Suprapubic skin (tissue), 4 donors: ENCODE results near the gene BORCS5. TPM values are rescaled to one million over a fixed set of nuclear protein-coding genes. Genes with fewer than 3 reads are reported as not detected.

ENCODE experiments used
- DNase-seq, 2 donors: peaks; one replicate each; pipeline ENCODE4 v3.0.0-alpha.2; 2019; ENCODE audit warnings: low spot score in 2 of 2
- H3K27ac ChIP-seq: fragments of 200-600 bp; sonication (generic); one replicate; pipeline ENCODE4 v1.5.1; 2019
- H3K27me3 ChIP-seq: fragments of 200-600 bp; sonication (generic); one replicate; pipeline ENCODE4 v1.5.1; 2019
- H3K36me3 ChIP-seq: fragments of 200-600 bp; sonication (generic); one replicate; pipeline ENCODE4 v1.5.1; 2019
- H3K4me1 ChIP-seq: fragments of 200-600 bp; sonication (generic); one replicate; pipeline ENCODE4 v1.5.1; 2019
- H3K4me3 ChIP-seq: fragments of 200-600 bp; sonication (generic); one replicate; pipeline ENCODE4 v1.5.1; 2019; ENCODE audit warnings: mild to moderate bottlenecking
- H3K9me3 ChIP-seq: fragments of 200-600 bp; sonication (generic); one replicate; pipeline ENCODE4 v1.5.1; 2019
- EP300 ChIP-seq: sonication (generic); formaldehyde crosslinking; IDR thresholded peaks from one replicate; pipeline ENCODE4 v1.6.1; 2017; ENCODE audit warnings: antibody characterized with exemption
- POLR2A ChIP-seq, 2 donors: fragments of 450-650 bp; IDR thresholded peaks; one replicate each; pipeline ENCODE4 v1.6.1; 2017; ENCODE audit warnings: antibody characterized with exemption in 2 of 2, mild to moderate bottlenecking in 2 of 2, moderate library complexity in 2 of 2
- POLR2AphosphoS5 ChIP-seq, 3 donors: sonication (generic); formaldehyde crosslinking; IDR thresholded peaks; one replicate each; pipeline ENCODE4 v1.6.1; 2017; ENCODE audit warnings: antibody characterized with exemption in 3 of 3
- WGBS: methylation state at CpG from one replicate; pipeline ENCODE4 v1.1.5; 2018; 5-methylcytosine and 5-hydroxymethylcytosine counted together
- total RNA-seq, 4 donors: library from RNA; depleted of rRNA; stranded (reverse); fragments of >200 nt; gene quantifications; one replicate each; pipeline ENCODE4 v1.1.0, GENCODE V29; 2016
- TF ChIP-seq, protein P1 (sequence below), 2 donors: fragments of 200-600 bp in 1 of 2; fragments of 450-650 bp in 1 of 2; sonication (generic) in 1 of 2; IDR thresholded peaks; one replicate each; pipeline ENCODE4 v1.5.1; 2016 to 2019; ENCODE audit warnings: antibody characterized with exemption in 2 of 2, mild to moderate bottlenecking in 1 of 2, moderate library complexity in 1 of 2

BORCS5 gene
- total RNA-seq, 4 donors from 2014 or later, result 11.3 to 51.6 (median 21.0) TPM

DNA sequence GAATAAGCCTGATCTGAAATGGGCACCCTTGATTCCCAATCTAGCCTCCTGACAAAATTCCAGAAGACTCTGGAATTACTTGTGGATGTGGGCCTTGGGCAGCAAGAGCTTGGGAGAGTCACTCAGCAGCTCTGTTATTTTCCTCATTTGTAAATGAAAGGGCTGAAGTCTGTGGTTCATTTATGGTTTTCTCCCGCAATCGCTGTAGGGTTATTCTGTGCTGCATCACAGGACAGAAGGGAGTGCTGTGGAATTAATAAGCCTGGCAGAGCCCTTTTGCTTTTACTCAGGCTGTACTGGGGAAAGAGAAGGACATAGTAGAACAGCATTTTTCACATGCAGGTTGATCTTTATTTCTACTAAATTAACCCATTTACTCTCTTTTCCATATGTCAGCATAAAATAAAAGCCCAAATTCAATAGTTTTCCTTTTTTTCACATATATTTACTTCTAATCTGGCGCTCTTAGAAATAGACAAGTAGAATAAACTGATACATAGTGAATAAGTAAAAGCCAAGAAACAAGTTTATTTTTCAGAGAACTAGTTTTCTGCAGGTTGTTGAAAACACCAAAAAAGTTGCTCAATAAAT, 156.6 kb downstream of the BORCS5 start:
- Histone ChIP-seq H3K9me3 (no peaks in the 10 kb centered on the region), H3K4me3 (no peak overlapping the region), H3K4me1 (peaks cover 10% of the 10 kb centered on the region), H3K27me3 (no peaks in the 10 kb centered on the region), H3K36me3 (no peaks in the 10 kb centered on the region), H3K27ac (no peak overlapping the region)
- DNase-seq, result no peak
- 93% methylated on average over 3 of the region's 3 CpGs for WGBS
- no peak for TF ChIP-seq POLR2AphosphoS5 (IDR thresholded peaks at IDR 0.05)
- TF ChIP-seq POLR2A (IDR thresholded peaks at IDR 0.05), result no peak
- TF ChIP-seq, protein P1, sequence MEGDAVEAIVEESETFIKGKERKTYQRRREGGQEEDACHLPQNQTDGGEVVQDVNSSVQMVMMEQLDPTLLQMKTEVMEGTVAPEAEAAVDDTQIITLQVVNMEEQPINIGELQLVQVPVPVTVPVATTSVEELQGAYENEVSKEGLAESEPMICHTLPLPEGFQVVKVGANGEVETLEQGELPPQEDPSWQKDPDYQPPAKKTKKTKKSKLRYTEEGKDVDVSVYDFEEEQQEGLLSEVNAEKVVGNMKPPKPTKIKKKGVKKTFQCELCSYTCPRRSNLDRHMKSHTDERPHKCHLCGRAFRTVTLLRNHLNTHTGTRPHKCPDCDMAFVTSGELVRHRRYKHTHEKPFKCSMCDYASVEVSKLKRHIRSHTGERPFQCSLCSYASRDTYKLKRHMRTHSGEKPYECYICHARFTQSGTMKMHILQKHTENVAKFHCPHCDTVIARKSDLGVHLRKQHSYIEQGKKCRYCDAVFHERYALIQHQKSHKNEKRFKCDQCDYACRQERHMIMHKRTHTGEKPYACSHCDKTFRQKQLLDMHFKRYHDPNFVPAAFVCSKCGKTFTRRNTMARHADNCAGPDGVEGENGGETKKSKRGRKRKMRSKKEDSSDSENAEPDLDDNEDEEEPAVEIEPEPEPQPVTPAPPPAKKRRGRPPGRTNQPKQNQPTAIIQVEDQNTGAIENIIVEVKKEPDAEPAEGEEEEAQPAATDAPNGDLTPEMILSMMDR (IDR thresholded peaks at IDR 0.05), result no peak
- TF ChIP-seq EP300, result no peak

DNA sequence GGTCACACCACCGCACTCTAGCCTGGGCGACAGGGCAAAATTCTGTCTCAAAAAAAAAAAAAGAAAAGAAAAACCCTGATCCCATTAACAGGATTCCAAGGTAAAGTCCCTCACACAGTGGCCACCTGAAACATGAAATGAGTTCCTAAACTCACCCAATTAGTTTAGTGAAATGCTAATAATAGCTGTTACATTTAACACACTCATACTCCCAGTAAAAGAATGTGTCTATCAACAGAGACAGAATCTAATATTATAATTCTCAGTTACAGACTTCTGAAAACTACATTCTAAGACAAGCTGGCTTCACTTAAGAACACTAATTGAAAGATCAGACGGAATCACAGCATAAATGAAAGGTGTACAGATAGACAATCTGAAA, 161.6 kb downstream of the BORCS5 start:
- Histone ChIP-seq H3K27ac (no peak overlapping the region), H3K4me3 (no peak overlapping the region), H3K9me3 (no peaks in the 10 kb centered on the region), H3K27me3 (no peaks in the 10 kb centered on the region), H3K4me1 (no peaks in the 10 kb centered on the region), H3K36me3 (peaks cover 12% of the 10 kb centered on the region)
- WGBS, result 98% methylated on average over 3 of the region's 3 CpGs
- TF ChIP-seq, protein P1 (IDR thresholded peaks at IDR 0.05), result no peak
- DNase-seq, result no peak

DNA sequence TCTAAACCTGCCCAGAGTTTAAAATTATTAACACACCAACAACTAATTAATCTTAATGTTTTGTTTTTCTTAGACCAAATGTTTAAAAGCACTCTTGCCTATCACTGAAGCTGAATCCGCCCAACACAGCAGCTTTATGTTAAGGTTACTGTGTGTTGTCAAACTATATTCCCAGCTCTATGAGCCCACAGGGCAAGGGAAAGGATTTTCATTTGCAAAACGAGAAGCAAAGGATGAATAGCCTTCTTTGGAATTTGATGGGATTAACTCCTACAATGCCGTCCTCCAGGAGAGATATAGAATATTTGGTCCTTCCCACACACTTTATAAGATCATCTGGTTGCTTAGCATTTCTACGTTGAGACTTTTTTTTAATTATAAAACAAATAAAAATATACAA, 162.0 kb downstream of the BORCS5 start:
- no peaks in the 10 kb centered on the region for H3K27me3 ChIP-seq
- H3K9me3 ChIP-seq, result no peaks in the 10 kb centered on the region
- no peaks in the 10 kb centered on the region for H3K4me1 ChIP-seq
- H3K4me3 ChIP-seq, result no peak overlapping the region
- 71% methylated on average over 4 of the region's 4 CpGs for WGBS
- H3K36me3 ChIP-seq, result peaks cover 12% of the 10 kb centered on the region
- no peak for DNase-seq
- H3K27ac ChIP-seq, result no peak overlapping the region
- no peak for TF ChIP-seq POLR2A (IDR thresholded peaks at IDR 0.05)
- no peak for TF ChIP-seq EP300
- TF ChIP-seq, protein P1 (IDR thresholded peaks at IDR 0.05), result no peak
- no peak for TF ChIP-seq POLR2AphosphoS5 (IDR thresholded peaks at IDR 0.05)

Other genes starting within 250 kb of the BORCS5 start
- gene LRP6, start 90.0 kb upstream of the BORCS5 start, total RNA-seq, result 10 to 100 TPM; 13.3 to 39.9 (median 33.9) TPM
- gene MANSC1, start 6.8 kb upstream of the BORCS5 start, total RNA-seq, result 10 to 100 TPM; 11.5 to 34.6 (median 24.4) TPM
- 10 to 100 TPM; 20.3 to 33.2 (median 24.8) TPM for gene DUSP16, start 205.8 kb downstream of the BORCS5 start, total RNA-seq